ENCODE results near the gene GGT1.
A peak's percentile ranks its signal among the peaks of the same experiment; 100 is the strongest.
"Not testable (repeated sequence)": the region's sequence is repeated elsewhere in the genome, so short reads cannot be mapped to it uniquely, and the experiment has no call there.

Gene GGT1

GRCh38 chr22:24599958-24600715 lies 2.9 kb upstream of the GGT1 start:
- not testable (repeated sequence) for DNase-seq (ENCODE audit: low read depth)

- DNase-seq (ENCODE audit: low read depth): no peak
Measured at GRCh38 chr22:24601217-24602104, 1.5 kb upstream of the GGT1 start.

- DNase-seq (ENCODE audit: low read depth): not testable (repeated sequence)
Measured at GRCh38 chr22:24602105-24602749, 766 bp upstream of the GGT1 start.

- not testable (repeated sequence) for DNase-seq (ENCODE audit: low read depth)
Measured at GRCh38 chr22:24603770-24604629, 1.0 kb downstream of the GGT1 start.

- DNase-seq (ENCODE audit: low read depth): not testable (repeated sequence)
Measured at GRCh38 chr22:24606340-24606739, 3.3 kb downstream of the GGT1 start.

GRCh38 chr22:24607429-24607983 lies 4.5 kb downstream of the GGT1 start:
- DNase-seq (ENCODE audit: low read depth): peak; percentile 51

- not testable (repeated sequence) for DNase-seq (ENCODE audit: low read depth)
Measured at GRCh38 chr22:24608327-24608726, 5.3 kb downstream of the GGT1 start.

GRCh38 chr22:24609888-24610287 lies 6.9 kb downstream of the GGT1 start:
- not testable (repeated sequence) for DNase-seq (ENCODE audit: low read depth)

- DNase-seq (ENCODE audit: low read depth): not testable (repeated sequence)
Measured at GRCh38 chr22:24614794-24615193, 11.8 kb downstream of the GGT1 start.

GRCh38 chr22:24621244-24621643 lies 18.3 kb downstream of the GGT1 start:
- not testable (repeated sequence) for DNase-seq (ENCODE audit: low read depth)

- not testable (repeated sequence) for DNase-seq (ENCODE audit: low read depth)
Measured at GRCh38 chr22:24622596-24622995, 19.6 kb downstream of the GGT1 start.

GRCh38 chr22:24627911-24628310 lies 24.9 kb downstream of the GGT1 start:
- DNase-seq (ENCODE audit: low read depth): not testable (repeated sequence)

GRCh38 chr22:24629069-24629468 lies 26.1 kb downstream of the GGT1 start:
- not testable (repeated sequence) for DNase-seq (ENCODE audit: low read depth)

- not testable (repeated sequence) for DNase-seq (ENCODE audit: low read depth)
Measured at GRCh38 chr22:24630812-24631427, 27.9 kb downstream of the GGT1 start.

GRCh38 chr22:24631430-24632122 lies 28.6 kb downstream of the GGT1 start:
- DNase-seq (ENCODE audit: low read depth): not testable (repeated sequence)

- not testable (repeated sequence) for DNase-seq (ENCODE audit: low read depth)
Measured at GRCh38 chr22:24632642-24633041, 29.6 kb downstream of the GGT1 start.

- not testable (repeated sequence) for DNase-seq (ENCODE audit: low read depth)
Measured at GRCh38 chr22:24633231-24634023, 30.4 kb downstream of the GGT1 start.

GRCh38 chr22:24634776-24635389 lies 31.9 kb downstream of the GGT1 start:
- DNase-seq (ENCODE audit: low read depth): not testable (repeated sequence)

GRCh38 chr22:24636513-24636912 lies 33.5 kb downstream of the GGT1 start:
- not testable (repeated sequence) for DNase-seq (ENCODE audit: low read depth)

Data from activated T-helper 9 cell treated with anti-CD3 and anti-CD28 coated beads, Interleukin-2, amount 50 U/mL, for 16 hours (primary cell).